BJ (cell line): Measurements from ENCODE around the gene SH3PXD2B. TPM values are rescaled to one million over a fixed set of nuclear protein-coding genes. Genes with fewer than 3 reads are reported as not detected.

Source experiments
- CTCF ChIA-PET: fragments of 350-600 bp; formaldehyde crosslinking; extraction: SDS; loops from one replicate; lab custom pipeline; 2021; ENCODE audit warnings: antibody characterized with exemption, inconsistent platforms; lab: Yijun Ruan, JAX
- POLR2A ChIA-PET: fragments of 300-600 bp; sonication (Branson Sonifier 250); formaldehyde crosslinking; extraction: SDS; loops from one replicate; lab custom pipeline; 2021; ENCODE audit warnings: antibody characterized with exemption; lab: Charles Lee
- DNase-seq: peaks from one replicate; pipeline ENCODE4 v3.0.0-alpha.2; 2011; ENCODE audit warnings: low read depth
- H3K27me3 ChIP-seq: 2 replicates; pipeline ENCODE4 v1.6.0; 2011; ENCODE audit warnings: low read length; ENCODE audit not compliant: control insufficient read depth, insufficient read depth
- H3K36me3 ChIP-seq: 2 replicates; pipeline ENCODE4 v1.5.1; 2011; ENCODE audit warnings: low read length; ENCODE audit not compliant: control insufficient read depth, insufficient read depth
- H3K4me3 ChIP-seq: 2 replicates; pipeline ENCODE4 v1.5.1; 2011; ENCODE audit warnings: low read depth, mild to moderate bottlenecking, control low read depth, low read length
- polyA plus RNA-seq: library from polyadenylated mRNA; depleted of rRNA; stranded (reverse); fragments of >200 nt; gene quantifications from 2 replicates; pipeline ENCODE4 v1.2.3, GENCODE V29; 2011
- TF ChIP-seq, protein P1 (sequence below): IDR thresholded peaks from 2 replicates; pipeline ENCODE4 v1.5.1; 2011; ENCODE audit warnings: low read depth, mild to moderate bottlenecking, control low read depth, inconsistent platforms, low read length, moderate library complexity; ENCODE audit not compliant: insufficient read depth

The SH3PXD2B gene
- polyA plus RNA-seq, 1 experiment: 15.5 TPM

- Histone ChIP-seq H3K4me3 (no peak overlapping the region), H3K36me3 (no peaks in the 10 kb centered on the region), H3K27me3 (peaks cover 15% of the 10 kb centered on the region)
- DNase-seq: no peak
- TF ChIP-seq, protein P1, sequence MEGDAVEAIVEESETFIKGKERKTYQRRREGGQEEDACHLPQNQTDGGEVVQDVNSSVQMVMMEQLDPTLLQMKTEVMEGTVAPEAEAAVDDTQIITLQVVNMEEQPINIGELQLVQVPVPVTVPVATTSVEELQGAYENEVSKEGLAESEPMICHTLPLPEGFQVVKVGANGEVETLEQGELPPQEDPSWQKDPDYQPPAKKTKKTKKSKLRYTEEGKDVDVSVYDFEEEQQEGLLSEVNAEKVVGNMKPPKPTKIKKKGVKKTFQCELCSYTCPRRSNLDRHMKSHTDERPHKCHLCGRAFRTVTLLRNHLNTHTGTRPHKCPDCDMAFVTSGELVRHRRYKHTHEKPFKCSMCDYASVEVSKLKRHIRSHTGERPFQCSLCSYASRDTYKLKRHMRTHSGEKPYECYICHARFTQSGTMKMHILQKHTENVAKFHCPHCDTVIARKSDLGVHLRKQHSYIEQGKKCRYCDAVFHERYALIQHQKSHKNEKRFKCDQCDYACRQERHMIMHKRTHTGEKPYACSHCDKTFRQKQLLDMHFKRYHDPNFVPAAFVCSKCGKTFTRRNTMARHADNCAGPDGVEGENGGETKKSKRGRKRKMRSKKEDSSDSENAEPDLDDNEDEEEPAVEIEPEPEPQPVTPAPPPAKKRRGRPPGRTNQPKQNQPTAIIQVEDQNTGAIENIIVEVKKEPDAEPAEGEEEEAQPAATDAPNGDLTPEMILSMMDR: no peak
- POLR2A ChIA-PET: no interaction called here
- CTCF ChIA-PET: no interaction called here
These were observed 39.6 kb upstream of the SH3PXD2B start for GRCh38 chr5:172493906-172494305.

DNA sequence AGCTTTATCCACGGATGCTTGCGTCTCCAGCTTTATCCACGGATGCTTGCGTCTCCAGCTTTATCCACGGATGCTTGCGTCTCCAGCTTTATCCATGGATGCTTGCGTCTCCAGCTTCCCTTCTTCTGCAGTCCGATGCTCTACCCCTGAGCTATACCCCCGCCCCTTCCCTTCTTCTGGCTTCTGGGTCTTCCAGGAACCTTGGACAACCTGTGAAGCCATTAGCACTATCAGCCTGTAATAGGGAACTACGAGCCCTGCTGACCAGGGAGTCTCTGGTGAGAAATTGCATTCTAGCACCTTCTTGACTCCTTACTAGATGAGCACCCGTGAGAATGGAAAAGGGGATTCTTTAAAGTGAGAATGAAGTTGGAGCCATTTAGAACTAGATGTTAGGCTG lies 39.1 kb upstream of the SH3PXD2B start:
- POLR2A ChIA-PET: no interaction called here
- H3K36me3 ChIP-seq: no peaks in the 10 kb centered on the region
- H3K27me3 ChIP-seq: peaks cover 15% of the 10 kb centered on the region
- DNase-seq: no peak
- CTCF ChIA-PET: no interaction called here
- TF ChIP-seq, protein P1: no peak
- no peak overlapping the region for H3K4me3 ChIP-seq

DNA sequence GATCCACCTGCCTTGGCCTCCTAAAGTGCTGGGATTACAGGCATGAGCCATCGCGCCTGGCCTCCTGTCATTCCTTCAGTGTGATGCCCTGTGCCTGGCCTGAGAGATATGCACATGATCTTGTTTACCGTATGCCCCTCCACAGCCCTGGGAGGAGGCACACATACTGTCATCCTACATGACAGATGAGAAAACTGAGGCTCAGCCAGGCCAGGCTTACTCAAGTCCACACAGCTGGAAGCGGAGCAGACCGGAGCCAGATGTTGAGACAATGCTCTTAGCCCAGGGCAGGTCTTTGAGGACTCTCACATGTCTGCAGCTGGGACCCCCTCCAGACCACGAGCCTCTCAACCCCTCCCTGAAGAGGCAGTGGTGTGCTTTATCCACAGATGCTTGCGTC lies 38.7 kb upstream of the SH3PXD2B start:
- CTCF ChIA-PET: no interaction called here
- POLR2A ChIA-PET: no interaction called here
- TF ChIP-seq, protein P1: no peak
- H3K36me3 ChIP-seq: no peaks in the 10 kb centered on the region
- DNase-seq: no peak
- H3K27me3 ChIP-seq: peaks cover 18% of the 10 kb centered on the region
- no peak overlapping the region for H3K4me3 ChIP-seq

DNA sequence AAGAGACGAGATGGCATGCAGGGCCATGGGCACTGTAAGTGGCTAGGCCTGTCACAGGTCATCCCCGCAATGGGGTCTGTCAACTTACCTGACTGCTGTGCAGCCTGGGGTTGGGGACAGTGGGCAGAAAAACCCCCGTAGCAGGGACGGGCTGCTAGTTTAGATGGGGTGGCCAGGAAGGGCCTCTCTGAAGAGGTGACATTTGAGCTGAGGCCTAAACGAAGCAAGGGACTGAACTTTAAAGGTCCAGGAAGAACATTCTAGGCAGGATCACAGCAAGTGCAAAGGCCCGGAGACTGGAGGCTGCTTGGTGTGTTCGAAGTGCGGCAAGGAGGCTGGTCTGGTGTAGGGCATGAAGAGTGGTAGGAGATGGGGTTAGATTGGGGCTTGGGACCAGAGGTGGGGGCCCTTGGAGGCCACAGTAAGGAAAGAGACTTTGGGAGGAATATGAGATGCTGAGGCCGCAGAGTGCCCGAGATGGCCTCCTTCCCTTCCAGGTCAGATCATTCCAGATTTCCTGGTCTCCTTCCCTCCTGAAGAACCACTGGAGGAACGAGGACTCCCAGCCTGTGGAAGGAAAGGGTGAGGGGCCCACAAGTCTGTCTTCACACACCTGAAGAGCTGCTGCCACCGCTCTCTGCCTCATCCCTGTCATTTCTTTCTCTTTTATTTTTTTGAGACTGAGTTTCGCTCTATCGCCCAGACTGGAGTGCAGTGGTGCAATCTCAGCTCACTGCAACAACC lies 37.9 kb upstream of the SH3PXD2B start:
- peaks cover 19% of the 10 kb centered on the region for H3K27me3 ChIP-seq

DNA sequence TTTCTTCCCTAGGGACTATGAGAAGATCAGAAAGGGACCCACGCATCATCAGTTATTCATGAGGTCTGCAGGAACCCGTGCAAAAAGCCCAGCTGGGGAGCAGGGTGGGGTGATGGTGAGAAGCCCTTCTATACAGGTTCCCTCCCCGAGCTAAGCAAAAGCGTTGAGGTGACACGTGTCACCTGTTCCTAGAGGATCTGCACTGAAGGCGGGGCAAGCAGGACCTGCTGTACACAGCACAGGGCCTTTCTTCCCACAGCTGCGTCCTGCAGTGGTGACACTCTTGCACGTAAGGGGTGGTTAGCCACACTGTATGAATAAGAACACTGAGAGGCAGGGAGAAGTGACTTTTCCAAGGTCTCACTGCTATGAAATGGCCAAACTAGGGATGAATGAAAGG lies 37.2 kb upstream of the SH3PXD2B start:
- CTCF ChIA-PET: interaction anchor here (0.6 to 3.5 kb wide), 3 partner anchors 13 to 206 kb away, joined by 3 to 14 read pairs (median 7); no protein-coding TSS in a partner anchor
- TF ChIP-seq, protein P1: no peak
- POLR2A ChIA-PET: no interaction called here
- Histone ChIP-seq H3K4me3 (no peak overlapping the region), H3K36me3 (no peaks in the 10 kb centered on the region), H3K27me3 (peaks cover 17% of the 10 kb centered on the region)
- no peak for DNase-seq

More for the DNA sequence above, 37.9 kb upstream of the SH3PXD2B start:
- DNase-seq: no peak
- Histone ChIP-seq H3K4me3 (no peak overlapping the region), H3K36me3 (no peaks in the 10 kb centered on the region)
- ChIA-PET POLR2A (no interaction called here), CTCF (interaction anchor here (2.9 kb wide), 1 partner anchor 205 kb away, joined by 7 read pairs; no protein-coding TSS in a partner anchor)
- TF ChIP-seq, protein P1: no peak
